ENCODE results near the gene MSANTD2. TPM values are rescaled to one million over a fixed set of nuclear protein-coding genes. Genes with fewer than 3 reads are reported as not detected.

The MSANTD2 gene
- total and polyA plus RNA-seq, 2 of the 4 experiments (the other 2 are of a cell fraction) = 5.0 to 6.0 TPM

GRCh38 chr11:124835918-124836317, 35.7 kb upstream of the MSANTD2 start:
- in situ Hi-C loops (cut with MboI; ENCODE audit: low sequenced_read_pairs) = loop anchor here (10.0 kb wide), 2 partner anchors 71 to 191 kb away; partner anchors contain the start of gene ESAM
- no peak overlapping the region for H3K9ac ChIP-seq (ENCODE audit: low read depth, low read length)
- no peak overlapping the region for H3K4me2 ChIP-seq (ENCODE audit: low read depth, low read length)
- 94% methylated on average over 2 of the region's 8 CpGs; no CpG with 5 or more reads in 1 of the 2 experiments for WGBS, 2 experiments (ENCODE audit: extremely low coverage in 2 of 2, insufficient read length in 1 of 2)
- H2BK120ac ChIP-seq (ENCODE audit: low read depth, low read length) = no peak overlapping the region
- CTCF ChIA-PET = interaction anchor here (1.0 kb wide), 2 partner anchors 9 to 174 kb away, joined by 3 read pairs; no protein-coding TSS in a partner anchor
- no peak overlapping the region for H2AK9ac ChIP-seq (replicated peaks; ENCODE audit: low read depth, low read length, poor library complexity)
- H2BK15ac ChIP-seq (ENCODE audit: low read depth, low read length) = no peak overlapping the region
- H3K14ac ChIP-seq (replicated peaks; ENCODE audit: low read depth, low read length) = no peak overlapping the region
- no peaks in the 10 kb centered on the region; the same call in 1 of the 2 replicates for H3K4me1 ChIP-seq (ENCODE audit: control insufficient read depth, insufficient read depth, low read length)
- BruUV-seq (replicated peaks) = no TSS peak
- no peak overlapping the region for H2BK5ac ChIP-seq (ENCODE audit: low read depth, low read length, poor library complexity, severe bottlenecking)
- POLR2A ChIA-PET (ENCODE audit: unreplicated experiment) = no interaction called here
- H3K27me3 ChIP-seq (ENCODE audit: control insufficient read depth, insufficient read depth, low read length) = peaks cover 42% of the 10 kb centered on the region
- H2AK5ac ChIP-seq (ENCODE audit: low read depth, low read length) = no peak overlapping the region
- H4K91ac ChIP-seq (ENCODE audit: insufficient read depth, low read depth, low read length) = no peak overlapping the region
- dilution Hi-C loops (cut with HindIII; ENCODE audit: low sequenced_read_pairs, unreplicated experiment) = no loop called here
- ATAC-seq (ENCODE audit: low read depth) = no peak
- DNase-seq = no peak
- H3K4me3 ChIP-seq (ENCODE audit: insufficient read depth, low read depth, low read length) = no peak overlapping the region
- H3K9me1 ChIP-seq (ENCODE audit: insufficient read depth, low read length) = no peaks in the 10 kb centered on the region
- H4K8ac ChIP-seq (ENCODE audit: low read depth in 2 of 2, low read length in 2 of 2) = 0 out of 4 replicates have a peak overlapping the region, but pooled peaks of 1 of the 2 experiments have one; percentile 70
- no peak overlapping the region for H2AFZ ChIP-seq (replicated peaks; ENCODE audit: low read length, poor library complexity)
- no peaks in the 10 kb centered on the region for H3K79me1 ChIP-seq (ENCODE audit: low read depth in 1 of 2, low read length in 2 of 2)
- TF ChIP-seq RFX5 (IDR thresholded peaks at IDR 0.05; ENCODE audit: low read depth, low read length) = no peak
- TF ChIP-seq MXI1 (IDR thresholded peaks at IDR 0.05; ENCODE audit: borderline replicate concordance, low read depth, low read length) = no peak
- TF ChIP-seq BHLHE40 (IDR thresholded peaks at IDR 0.05; ENCODE audit: low read depth, low read length) = no peak
- TF ChIP-seq ELK1 (IDR thresholded peaks at IDR 0.05; ENCODE audit: borderline replicate concordance, low read depth, low read length) = no peak
- TF ChIP-seq MAZ (IDR thresholded peaks at IDR 0.05; ENCODE audit: borderline replicate concordance, low read depth, low read length) = no peak
- TF ChIP-seq POLR2A (IDR thresholded peaks at IDR 0.05; ENCODE audit: low read depth, low read length) = no peak
- TF ChIP-seq FOS (IDR thresholded peaks at IDR 0.05; ENCODE audit: low read depth, low read length) = no peak
- TF ChIP-seq CTCF (conservative IDR thresholded peaks at IDR 0.05; ENCODE audit: low read depth, low read length) = no peak
- TF ChIP-seq MAFK (IDR thresholded peaks at IDR 0.05; ENCODE audit: low read depth, low read length) = no peak
- H4K20me1 ChIP-seq (ENCODE audit: insufficient read depth, low read length) = no peaks in the 10 kb centered on the region
- intact Hi-C loops (cut with micrococcal nuclease) = loop anchor here (2.0 kb wide), 4 partner anchors 35 to 423 kb away; partner anchors contain the start of genes CCDC15 and MSANTD2
- H3K56ac ChIP-seq (ENCODE audit: extremely low read depth, insufficient read depth, low read length) = no peak overlapping the region
- no peak overlapping the region for H3K18ac ChIP-seq (ENCODE audit: low read depth, low read length)
- H3K36me3 ChIP-seq (ENCODE audit: control insufficient read depth, insufficient read depth, low read length) = no peaks in the 10 kb centered on the region
- no peak overlapping the region for H2BK20ac ChIP-seq (ENCODE audit: low read depth, low read length)
- H3K23ac ChIP-seq (ENCODE audit: low read depth, low read length) = no peak overlapping the region
- no peak overlapping the region for H3K27ac ChIP-seq (ENCODE audit: insufficient read depth, low read length)
- H3K4ac ChIP-seq (ENCODE audit: low read depth, low read length) = no peak overlapping the region
- no peak overlapping the region for H4K5ac ChIP-seq (ENCODE audit: low read depth, low read length)
- no peaks in the 10 kb centered on the region for H3K9me3 ChIP-seq (ENCODE audit: control insufficient read depth, insufficient read depth, low read length)
